Inflammatory macrophage treated with lipopolysaccharide for 1 hour (primary cell): ENCODE measurements around the gene BICD1.
"Not testable (repeated sequence)": the region's sequence is repeated elsewhere in the genome, so short reads cannot be mapped to it uniquely, and the experiment has no call there.

Experiments
- DNase-seq, 2 donors: peaks; one replicate each; pipeline ENCODE4 v3.0.0-alpha.2; 2020 to 2022

Gene BICD1

GRCh38 chr12:32196250-32197198 is 89.9 kb downstream of the BICD1 start:
- no peak for DNase-seq

DNA sequence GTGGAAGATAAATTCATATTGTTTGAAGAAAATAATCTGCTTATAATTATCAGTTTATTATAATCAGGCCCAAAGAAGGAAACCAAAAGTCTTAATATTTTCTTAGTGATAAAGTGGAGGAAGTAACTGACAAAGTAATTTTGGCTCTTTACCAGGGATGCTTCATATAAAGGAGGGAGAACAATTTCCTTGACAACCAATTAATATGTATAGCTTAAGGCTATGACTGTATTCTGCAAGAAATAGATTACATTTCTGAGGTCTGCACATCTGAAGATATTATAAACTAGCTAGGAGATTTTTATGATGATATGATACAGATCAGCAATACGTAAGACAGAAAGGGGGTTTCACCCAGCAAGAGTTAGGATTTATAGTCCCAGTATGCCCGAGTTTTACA is 90.8 kb downstream of the BICD1 start:
- DNase-seq = no peak

DNA sequence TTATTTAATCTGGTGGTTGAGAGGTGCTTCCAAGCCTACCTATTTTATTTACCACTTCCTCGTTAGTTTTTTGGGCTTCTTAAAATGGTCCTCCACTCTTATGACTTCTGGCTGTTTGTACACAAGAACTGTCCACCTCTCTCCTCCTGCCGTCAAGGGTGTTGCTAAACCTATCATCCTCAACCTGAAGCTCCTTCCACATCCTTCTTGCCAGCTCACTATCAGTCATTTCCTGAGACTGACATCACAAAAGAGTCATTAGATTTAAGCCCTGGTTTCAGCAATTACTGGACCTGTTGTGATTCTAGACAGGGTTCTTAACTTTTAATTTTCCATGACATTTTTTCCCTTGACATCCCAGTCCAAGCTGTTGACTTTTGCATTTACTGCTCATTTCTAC is 91.9 kb downstream of the BICD1 start:
- DNase-seq = no peak

- no peak for DNase-seq
These were observed 94.4 kb downstream of the BICD1 start for GRCh38 chr12:32201096-32201495.

DNA sequence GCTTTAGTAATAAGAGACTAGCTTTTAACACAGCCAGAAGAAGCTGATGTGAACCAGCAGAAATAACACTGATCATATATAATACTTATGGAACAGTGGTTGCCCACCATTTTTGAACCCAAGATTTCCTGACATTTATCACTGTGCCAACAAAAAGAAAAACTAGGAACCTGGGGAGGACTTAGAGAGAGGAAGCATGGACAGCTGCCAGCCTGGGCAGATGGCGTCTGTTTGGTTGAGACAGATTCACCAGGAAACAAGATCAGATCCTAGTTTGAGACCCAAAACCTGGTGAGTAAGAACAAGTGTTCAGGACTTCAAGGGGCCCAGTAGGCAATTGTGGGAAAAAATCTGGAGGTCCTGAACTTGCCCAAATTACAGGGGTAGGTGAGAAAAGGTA is 95.3 kb downstream of the BICD1 start:
- DNase-seq = no peak

- DNase-seq = no peak
These were observed 99.1 kb downstream of the BICD1 start for GRCh38 chr12:32205731-32206130.

GRCh38 chr12:32208355-32208754 is 101.7 kb downstream of the BICD1 start:
- DNase-seq = no peak

DNA sequence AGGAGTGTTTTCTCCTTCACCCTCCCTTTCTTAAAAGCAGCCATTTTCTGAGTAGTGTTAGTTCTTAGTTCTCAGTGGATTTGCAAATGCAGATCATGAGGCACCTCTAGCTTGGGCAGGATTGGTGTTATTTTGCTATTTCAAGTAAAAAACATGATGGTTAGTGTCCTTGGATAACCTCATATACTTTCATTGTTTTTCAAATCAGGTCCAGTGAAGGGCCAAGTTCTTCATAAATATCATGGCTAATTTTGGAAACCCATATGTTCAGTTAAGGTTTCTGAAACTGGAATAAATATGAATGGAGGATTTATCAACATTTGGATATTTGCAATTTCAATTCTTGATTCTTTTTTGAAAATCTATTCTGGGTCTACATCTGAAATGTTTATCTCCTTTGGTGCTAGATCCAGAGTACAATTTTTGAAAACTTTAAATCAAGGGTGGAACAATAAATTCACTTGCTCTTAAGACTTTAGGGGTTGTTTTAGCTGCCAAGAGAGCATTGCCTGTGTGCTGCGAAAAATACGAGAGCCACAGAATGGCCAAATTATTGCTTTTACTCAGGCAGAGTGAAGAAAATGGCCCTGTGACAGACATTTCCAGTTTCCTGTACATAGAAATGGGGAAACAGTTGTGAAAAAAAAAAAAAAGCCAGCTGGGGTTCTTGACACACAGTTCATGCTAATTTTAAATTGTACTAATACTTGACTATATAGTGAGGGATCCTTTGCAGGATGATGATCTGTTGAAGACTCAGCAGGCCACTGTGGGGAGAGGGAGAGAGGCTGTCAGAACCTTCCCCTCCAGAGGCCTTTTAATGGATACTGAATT is 104.6 kb downstream of the BICD1 start:
- peak; percentile 15 to 40 for DNase-seq

DNA sequence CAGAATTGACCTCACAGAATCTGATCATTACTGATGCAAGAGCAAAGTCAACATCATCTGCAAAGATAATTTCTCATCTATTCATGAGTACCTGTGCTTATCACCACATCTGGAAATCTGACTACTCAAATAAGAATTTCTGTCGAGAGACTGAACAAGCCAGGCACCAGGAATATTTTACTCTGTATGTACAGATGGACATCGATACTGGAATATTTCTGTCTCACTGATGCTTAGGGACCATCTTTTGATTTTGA is 105.2 kb downstream of the BICD1 start:
- no peak for DNase-seq

- no peak for DNase-seq
These were observed 108.1 kb downstream of the BICD1 start for GRCh38 chr12:32214723-32215122.

- peak; percentile 68 to 69 for DNase-seq
These were observed 111.0 kb downstream of the BICD1 start for GRCh38 chr12:32217354-32218310.

DNA sequence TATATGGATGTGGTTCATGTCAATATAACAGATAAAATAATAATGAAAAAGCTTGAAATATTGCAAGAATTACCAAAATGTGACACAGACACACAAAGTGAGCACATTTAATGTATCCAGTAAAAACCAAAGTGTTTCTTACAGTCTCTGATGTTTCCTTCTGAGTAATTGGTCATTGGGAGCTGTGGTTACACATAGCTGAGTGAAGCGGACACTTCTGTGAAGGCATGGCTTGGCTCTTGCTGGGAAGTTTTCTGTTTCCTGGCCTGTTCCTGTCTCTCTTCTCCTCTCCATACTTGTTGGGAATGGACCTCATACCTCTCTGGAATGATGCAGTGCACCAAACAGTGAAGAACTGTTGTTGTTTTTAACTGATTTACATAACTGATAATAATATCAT is 117.3 kb downstream of the BICD1 start:
- no peak for DNase-seq

DNA sequence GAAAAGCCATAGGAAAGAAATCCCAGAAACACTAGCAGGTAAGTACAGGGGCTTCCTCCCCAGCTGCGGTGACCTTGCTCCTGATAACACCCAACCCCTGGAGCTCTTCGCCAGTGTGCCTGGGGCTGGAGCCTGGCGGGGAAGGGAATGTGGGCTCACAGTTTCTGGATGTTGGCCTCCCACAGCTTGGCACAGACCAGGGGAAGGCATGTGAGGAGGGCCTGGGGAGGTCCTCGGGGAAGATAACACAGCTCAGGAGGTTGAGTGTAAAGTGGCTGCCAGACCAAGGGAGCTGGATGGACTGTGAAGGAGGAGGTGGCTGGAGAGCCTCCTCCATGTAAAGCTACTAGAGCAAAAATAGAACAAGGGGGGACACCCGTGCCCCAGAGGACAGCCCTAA is 120.1 kb downstream of the BICD1 start:
- DNase-seq = no peak

DNA sequence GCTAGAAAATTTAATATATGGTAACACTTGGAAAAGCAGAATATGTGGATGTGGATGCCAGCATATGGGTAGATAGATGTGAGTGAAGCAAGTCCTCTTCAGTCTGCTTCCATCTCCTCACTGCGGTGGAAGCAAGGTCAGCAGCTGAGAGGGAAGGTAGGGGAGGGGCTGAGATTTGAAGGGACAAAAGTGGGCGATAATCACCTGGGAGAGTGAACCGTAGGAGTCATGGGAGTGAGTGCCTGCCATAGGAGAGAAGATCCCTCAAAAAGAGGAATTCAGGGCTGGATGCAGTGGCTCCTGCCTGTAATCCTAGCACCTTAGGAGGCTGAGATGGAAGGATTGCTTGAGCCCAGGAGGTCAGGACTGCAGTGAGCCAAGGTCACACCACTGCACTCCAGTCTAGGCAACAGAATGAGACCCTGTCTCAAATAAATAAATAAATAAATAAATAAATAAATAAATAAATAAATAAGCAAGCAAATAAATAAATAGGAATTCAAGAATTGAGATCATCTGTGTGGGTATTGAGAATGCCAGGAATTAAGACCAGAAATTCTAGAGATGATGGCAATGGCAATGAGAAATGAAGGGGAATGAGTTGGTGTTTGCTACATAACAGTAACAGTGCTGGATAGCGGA is 123.4 kb downstream of the BICD1 start:
- DNase-seq = no peak

DNA sequence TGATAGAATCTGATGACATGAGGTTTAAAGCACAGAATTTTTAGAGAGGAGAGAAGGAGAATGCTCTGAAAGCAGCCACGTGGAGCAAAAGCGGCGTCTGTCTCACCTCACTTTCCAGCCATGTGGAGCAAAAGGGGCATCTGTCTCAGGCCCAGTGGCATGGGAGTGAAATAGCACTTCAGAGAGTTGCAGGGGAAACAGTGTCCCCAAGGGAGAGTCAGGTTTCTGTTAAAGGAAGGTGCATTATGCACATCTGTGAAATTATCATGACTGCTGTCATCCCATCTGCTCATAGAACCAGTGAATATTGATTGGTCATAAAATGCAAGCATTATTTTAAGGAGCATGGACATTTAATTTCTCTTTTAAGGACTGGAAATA is 124.0 kb downstream of the BICD1 start:
- no peak for DNase-seq

GRCh38 chr12:32231361-32231760 is 124.7 kb downstream of the BICD1 start:
- DNase-seq = not testable (repeated sequence)

GRCh38 chr12:32233568-32233967 is 126.9 kb downstream of the BICD1 start:
- DNase-seq = no peak

DNA sequence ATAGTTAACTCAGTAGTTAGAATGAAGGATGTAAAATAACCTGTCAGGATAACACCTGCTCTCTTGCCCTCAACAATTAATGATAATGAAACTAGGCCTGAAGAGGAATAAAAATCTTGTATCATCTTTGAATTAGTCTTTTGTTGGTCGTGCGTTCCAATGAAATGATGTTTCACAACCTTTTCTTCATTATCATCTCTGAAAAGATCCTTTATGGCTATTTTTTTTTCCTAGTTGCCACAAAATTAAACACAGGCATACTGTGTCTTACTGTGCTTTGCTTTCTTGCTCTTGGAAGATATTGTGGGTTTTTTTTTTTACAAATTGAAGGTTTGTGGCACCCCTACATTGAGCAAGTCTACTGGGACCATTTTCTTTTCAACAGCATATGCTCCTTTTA is 128.6 kb downstream of the BICD1 start:
- DNase-seq = no peak

GRCh38 chr12:32240162-32240561 is 133.5 kb downstream of the BICD1 start:
- no peak for DNase-seq

GRCh38 chr12:32240831-32241230 is 134.2 kb downstream of the BICD1 start:
- no peak for DNase-seq

GRCh38 chr12:32242641-32243040 is 136.0 kb downstream of the BICD1 start:
- DNase-seq = no peak

DNA sequence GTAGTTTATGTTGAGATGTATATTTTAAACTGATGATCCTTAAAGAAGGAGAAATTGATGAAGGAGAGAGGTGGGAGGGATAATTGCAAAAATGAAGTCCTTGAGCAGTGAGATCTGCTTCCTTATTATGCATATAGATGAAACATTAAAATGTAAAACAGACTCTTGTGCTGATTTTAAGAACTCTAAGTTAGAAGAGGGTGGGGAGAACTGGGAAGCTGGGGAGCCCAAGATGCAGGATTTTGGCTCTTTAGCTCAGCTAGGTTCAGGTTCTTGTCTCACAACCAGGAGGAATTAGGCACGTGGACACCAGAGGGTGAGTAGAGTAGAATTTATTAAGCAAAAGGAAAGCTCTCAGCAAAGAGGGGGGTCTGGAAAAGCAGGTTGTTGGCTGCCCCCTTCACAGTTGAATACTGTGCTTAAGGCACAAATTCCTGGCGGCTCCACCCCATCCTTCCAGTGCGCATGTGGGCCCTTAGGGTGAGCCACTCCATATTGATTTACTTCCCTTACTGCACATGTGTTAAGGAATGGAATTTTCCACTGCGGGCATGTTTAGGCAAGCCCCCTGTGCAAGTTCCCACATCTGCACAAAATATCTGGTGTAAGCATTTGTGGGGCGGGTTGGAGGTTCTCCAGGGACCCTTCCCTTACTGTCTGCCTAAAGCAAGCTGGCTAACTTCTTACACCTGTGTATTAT is 141.9 kb downstream of the BICD1 start:
- DNase-seq = no peak
